ENCODE data around the gene TDRD9.

DNA sequence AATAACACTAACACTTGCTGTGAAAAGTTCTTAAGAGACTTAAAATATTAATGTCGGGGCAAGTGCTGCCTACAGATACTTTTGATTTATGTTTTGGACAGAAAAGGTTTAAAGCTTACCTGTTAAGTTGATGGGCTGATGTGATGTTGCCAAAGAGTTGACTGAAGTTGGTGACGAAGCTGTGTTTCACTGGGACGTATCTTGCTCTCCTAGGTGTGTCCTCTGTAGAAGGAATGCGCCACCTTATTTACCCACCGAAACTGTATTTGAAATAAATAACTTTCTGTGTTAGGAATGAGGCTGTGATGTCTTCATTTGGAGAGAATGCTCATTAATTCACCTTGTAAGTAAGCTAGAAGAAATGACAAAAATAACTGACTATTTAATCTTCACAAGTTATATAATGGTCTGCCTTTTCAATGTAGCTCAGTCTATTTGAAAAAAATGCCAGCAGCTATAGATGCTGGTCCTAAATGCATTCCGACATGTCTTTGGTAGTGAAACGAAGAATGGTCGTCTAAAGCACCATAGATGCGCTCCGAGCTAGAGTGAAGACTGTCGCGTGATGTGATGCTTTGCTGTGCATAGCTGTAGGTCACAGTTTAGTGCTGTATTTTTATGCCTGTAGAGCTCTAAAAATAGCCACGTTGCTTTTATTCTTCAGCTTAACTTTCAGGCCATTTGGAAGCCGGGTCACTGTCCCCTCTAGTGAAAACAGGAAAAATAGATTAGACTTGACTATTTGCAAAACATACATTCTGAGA, 13.9 kb downstream of the TDRD9 start, which contains the start of gene RD3L:
- TF ChIP-seq POLR2A (IDR thresholded peaks at IDR 0.05; ENCODE audit: low read length) (no peak), GATA1 (IDR thresholded peaks at IDR 0.05; ENCODE audit: low read depth, low read length) (no peak)

All from erythroblast (primary cell).